Measurements from ENCODE around the gene SDK2. TPM values are rescaled to one million over a fixed set of nuclear protein-coding genes. Genes with fewer than 3 reads are reported as not detected.

Gene SDK2
- total and polyA plus RNA-seq, 2 experiments from 2014 or later, result 0.74 to 5.1 TPM

DNA sequence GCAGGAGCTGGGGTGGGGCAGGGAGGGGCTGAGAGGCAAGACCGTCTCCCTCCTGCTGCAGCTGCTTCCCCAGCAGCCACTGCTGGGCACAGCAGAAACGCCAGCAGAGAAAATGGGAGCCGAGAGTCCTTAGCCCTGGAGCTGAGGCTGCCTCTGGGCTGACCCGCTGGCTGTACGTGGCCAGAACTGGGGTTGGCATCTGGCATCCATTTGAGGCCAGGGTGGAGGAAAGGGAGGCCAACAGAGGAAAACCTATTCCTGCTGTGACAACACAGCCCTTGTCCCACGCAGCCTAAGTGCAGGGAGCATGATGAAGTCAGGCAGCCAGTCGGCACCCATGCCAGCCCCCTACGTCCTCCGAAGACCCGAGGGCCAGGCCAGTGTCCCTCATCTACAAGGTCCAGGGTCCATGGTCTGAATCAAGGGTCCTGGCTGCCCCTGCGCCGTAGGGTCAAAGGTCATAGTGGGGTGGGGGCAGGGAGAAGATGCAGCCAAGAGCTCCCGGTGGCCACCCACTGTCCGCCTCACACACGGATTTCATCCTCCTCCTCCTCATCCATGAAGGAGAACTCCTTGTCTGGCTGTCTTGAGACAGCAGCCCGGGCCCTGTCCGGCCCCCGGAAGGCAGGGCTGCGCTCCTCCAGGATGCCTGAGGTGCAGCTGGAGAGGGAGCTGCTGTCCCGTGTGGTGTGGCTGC, 359.2 kb downstream of the SDK2 start (continued):
- TF ChIP-seq, protein P1, sequence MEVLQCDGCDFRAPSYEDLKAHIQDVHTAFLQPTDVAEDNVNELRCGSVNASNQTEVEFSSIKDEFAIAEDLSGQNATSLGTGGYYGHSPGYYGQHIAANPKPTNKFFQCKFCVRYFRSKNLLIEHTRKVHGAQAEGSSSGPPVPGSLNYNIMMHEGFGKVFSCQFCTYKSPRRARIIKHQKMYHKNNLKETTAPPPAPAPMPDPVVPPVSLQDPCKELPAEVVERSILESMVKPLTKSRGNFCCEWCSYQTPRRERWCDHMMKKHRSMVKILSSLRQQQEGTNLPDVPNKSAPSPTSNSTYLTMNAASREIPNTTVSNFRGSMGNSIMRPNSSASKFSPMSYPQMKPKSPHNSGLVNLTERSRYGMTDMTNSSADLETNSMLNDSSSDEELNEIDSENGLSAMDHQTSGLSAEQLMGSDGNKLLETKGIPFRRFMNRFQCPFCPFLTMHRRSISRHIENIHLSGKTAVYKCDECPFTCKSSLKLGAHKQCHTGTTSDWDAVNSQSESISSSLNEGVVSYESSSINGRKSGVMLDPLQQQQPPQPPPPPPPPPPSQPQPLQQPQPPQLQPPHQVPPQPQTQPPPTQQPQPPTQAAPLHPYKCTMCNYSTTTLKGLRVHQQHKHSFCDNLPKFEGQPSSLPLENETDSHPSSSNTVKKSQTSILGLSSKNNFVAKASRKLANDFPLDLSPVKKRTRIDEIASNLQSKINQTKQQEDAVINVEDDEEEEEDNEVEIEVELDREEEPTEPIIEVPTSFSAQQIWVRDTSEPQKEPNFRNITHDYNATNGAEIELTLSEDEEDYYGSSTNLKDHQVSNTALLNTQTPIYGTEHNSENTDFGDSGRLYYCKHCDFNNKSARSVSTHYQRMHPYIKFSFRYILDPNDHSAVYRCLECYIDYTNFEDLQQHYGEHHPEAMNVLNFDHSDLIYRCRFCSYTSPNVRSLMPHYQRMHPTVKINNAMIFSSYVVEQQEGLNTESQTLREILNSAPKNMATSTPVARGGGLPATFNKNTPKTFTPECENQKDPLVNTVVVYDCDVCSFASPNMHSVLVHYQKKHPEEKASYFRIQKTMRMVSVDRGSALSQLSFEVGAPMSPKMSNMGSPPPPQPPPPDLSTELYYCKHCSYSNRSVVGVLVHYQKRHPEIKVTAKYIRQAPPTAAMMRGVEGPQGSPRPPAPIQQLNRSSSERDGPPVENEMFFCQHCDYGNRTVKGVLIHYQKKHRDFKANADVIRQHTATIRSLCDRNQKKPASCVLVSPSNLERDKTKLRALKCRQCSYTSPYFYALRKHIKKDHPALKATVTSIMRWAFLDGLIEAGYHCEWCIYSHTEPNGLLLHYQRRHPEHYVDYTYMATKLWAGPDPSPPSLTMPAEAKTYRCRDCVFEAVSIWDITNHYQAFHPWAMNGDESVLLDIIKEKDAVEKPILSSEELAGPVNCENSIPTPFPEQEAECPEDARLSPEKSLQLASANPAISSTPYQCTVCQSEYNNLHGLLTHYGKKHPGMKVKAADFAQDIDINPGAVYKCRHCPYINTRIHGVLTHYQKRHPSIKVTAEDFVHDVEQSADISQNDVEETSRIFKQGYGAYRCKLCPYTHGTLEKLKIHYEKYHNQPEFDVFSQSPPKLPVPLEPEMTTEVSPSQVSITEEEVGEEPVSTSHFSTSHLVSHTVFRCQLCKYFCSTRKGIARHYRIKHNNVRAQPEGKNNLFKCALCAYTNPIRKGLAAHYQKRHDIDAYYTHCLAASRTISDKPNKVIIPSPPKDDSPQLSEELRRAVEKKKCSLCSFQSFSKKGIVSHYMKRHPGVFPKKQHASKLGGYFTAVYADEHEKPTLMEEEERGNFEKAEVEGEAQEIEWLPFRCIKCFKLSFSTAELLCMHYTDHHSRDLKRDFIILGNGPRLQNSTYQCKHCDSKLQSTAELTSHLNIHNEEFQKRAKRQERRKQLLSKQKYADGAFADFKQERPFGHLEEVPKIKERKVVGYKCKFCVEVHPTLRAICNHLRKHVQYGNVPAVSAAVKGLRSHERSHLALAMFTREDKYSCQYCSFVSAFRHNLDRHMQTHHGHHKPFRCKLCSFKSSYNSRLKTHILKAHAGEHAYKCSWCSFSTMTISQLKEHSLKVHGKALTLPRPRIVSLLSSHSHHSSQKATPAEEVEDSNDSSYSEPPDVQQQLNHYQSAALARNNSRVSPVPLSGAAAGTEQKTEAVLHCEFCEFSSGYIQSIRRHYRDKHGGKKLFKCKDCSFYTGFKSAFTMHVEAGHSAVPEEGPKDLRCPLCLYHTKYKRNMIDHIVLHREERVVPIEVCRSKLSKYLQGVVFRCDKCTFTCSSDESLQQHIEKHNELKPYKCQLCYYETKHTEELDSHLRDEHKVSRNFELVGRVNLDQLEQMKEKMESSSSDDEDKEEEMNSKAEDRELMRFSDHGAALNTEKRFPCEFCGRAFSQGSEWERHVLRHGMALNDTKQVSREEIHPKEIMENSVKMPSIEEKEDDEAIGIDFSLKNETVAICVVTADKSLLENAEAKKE (CRISPR knock-in tag; IDR thresholded peaks at IDR 0.05), result no peak
- TF ChIP-seq ZNF331 (CRISPR knock-in tag; IDR thresholded peaks at IDR 0.05; ENCODE audit: low read depth) (no peak), EZH2phosphoT487 (IDR thresholded peaks at IDR 0.05; ENCODE audit: unreplicated experiment) (no peak), POLR2AphosphoS5 (IDR thresholded peaks at IDR 0.05; ENCODE audit: low read depth) (no peak)
